Fibroblast of gingiva (primary cell): ENCODE measurements around the gene NCBP3.
"Not testable (repeated sequence)": the region's sequence is repeated elsewhere in the genome, so short reads cannot be mapped to it uniquely, and the experiment has no call there.

Experiments used
- DNase-seq: peaks from one replicate; pipeline ENCODE4 v3.0.0-alpha.2; 2011; ENCODE audit warnings: low read depth

NCBP3 gene

GRCh38 chr17:3812284-3812683 is 33.8 kb downstream of the NCBP3 start:
- DNase-seq, result no peak

- no peak for DNase-seq
Observed at GRCh38 chr17:3810019-3810418, 36.0 kb downstream of the NCBP3 start.

GRCh38 chr17:3809135-3809534 is 36.9 kb downstream of the NCBP3 start:
- no peak for DNase-seq

GRCh38 chr17:3808701-3809100 is 37.3 kb downstream of the NCBP3 start:
- no peak for DNase-seq

- DNase-seq, result no peak
Observed at GRCh38 chr17:3805581-3805980, 40.5 kb downstream of the NCBP3 start.

GRCh38 chr17:3804503-3804931 is 41.5 kb downstream of the NCBP3 start:
- DNase-seq, result no peak

- no peak for DNase-seq
Observed at GRCh38 chr17:3803308-3803640, 42.8 kb downstream of the NCBP3 start.

GRCh38 chr17:3802461-3803307 is 43.4 kb downstream of the NCBP3 start:
- DNase-seq, result peak; percentile 82

- DNase-seq, result no peak
Observed at GRCh38 chr17:3801792-3802191, 44.3 kb downstream of the NCBP3 start.

- no peak for DNase-seq
Observed at GRCh38 chr17:3801347-3801746, 44.7 kb downstream of the NCBP3 start.

- no peak for DNase-seq
Observed at GRCh38 chr17:3800362-3801271, 45.4 kb downstream of the NCBP3 start, which contains the start of gene ITGAE. TSS of gene ITGAE (minus strand) at chr17:3801188. CDS start at chr17:3801144, 44 bp downstream.

GRCh38 chr17:3799181-3799945 is 46.7 kb downstream of the NCBP3 start:
- no peak for DNase-seq

GRCh38 chr17:3798273-3799180 is 47.5 kb downstream of the NCBP3 start:
- DNase-seq, result no peak

GRCh38 chr17:3796822-3797170 is 49.2 kb downstream of the NCBP3 start:
- DNase-seq, result no peak

GRCh38 chr17:3796110-3796821 is 49.8 kb downstream of the NCBP3 start:
- DNase-seq, result no peak

GRCh38 chr17:3795390-3796102 is 50.5 kb downstream of the NCBP3 start:
- no peak for DNase-seq

- no peak for DNase-seq
Observed at GRCh38 chr17:3794557-3795389, 51.3 kb downstream of the NCBP3 start.

GRCh38 chr17:3794152-3794551 is 51.9 kb downstream of the NCBP3 start:
- not testable (repeated sequence) for DNase-seq

GRCh38 chr17:3793258-3793657 is 52.8 kb downstream of the NCBP3 start:
- DNase-seq, result not testable (repeated sequence)
